ENCODE measurements around the gene SLC19A1. TPM values are rescaled to one million over a fixed set of nuclear protein-coding genes. Genes with fewer than 3 reads are reported as not detected.

Gene SLC19A1
- total RNA-seq, 1 experiment from 2014 or later, result 21.4 TPM

DNA sequence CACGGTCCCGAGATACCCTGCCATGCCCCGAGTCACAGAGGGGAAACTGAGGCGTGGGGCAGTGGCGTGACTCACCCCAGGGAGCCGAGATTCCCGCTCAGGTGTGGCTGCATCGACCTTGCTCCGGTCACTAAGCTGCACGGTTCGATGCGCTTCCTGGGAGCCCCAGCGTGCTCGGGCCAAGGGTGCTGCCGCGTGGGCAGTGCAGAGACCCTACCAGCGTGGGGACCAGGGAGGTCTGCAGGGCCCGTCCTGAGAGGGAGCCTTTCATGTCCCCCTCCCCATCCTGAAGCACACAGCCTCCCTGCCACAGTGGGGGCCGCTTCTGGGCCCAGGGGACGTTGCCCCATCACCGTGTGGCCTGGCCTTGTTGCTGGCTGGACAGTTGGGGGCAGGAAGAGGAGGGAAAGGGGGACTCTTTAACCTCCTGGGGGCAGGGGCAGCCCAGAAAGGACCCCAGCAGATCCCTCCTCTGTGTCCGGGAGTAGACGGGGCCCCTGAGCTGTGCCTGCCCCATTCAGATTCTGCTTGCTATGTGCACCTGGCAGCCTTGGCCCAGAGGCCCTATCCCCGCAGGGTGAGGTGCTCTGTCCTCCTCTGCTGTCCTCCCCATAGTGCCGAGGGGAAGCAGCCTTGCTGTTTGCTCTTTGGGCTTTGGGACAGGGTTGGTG lies 84.9 kb downstream of the SLC19A1 start:
- no peak for DNase-seq
- H3K27me3 Mint-ChIP-seq (ENCODE audit: unreplicated experiment), result no peaks in the 10 kb centered on the region
- BruUV-seq (replicated peaks), result no TSS peak
- CTCF ChIA-PET, result no interaction called here
- TF ChIP-seq, protein P1, sequence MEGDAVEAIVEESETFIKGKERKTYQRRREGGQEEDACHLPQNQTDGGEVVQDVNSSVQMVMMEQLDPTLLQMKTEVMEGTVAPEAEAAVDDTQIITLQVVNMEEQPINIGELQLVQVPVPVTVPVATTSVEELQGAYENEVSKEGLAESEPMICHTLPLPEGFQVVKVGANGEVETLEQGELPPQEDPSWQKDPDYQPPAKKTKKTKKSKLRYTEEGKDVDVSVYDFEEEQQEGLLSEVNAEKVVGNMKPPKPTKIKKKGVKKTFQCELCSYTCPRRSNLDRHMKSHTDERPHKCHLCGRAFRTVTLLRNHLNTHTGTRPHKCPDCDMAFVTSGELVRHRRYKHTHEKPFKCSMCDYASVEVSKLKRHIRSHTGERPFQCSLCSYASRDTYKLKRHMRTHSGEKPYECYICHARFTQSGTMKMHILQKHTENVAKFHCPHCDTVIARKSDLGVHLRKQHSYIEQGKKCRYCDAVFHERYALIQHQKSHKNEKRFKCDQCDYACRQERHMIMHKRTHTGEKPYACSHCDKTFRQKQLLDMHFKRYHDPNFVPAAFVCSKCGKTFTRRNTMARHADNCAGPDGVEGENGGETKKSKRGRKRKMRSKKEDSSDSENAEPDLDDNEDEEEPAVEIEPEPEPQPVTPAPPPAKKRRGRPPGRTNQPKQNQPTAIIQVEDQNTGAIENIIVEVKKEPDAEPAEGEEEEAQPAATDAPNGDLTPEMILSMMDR (IDR thresholded peaks at IDR 0.05; ENCODE audit: unreplicated experiment), result no peak
- intact Hi-C loops (cut with micrococcal nuclease; ENCODE audit: unreplicated experiment), result no loop called here
- no peak overlapping the region for H3K27ac Mint-ChIP-seq (ENCODE audit: unreplicated experiment)
- no peaks in the 10 kb centered on the region for H3K4me1 Mint-ChIP-seq (ENCODE audit: low read depth, unreplicated experiment)
- no peaks in the 10 kb centered on the region for H3K36me3 Mint-ChIP-seq (ENCODE audit: insufficient read depth, unreplicated experiment)
- no peaks in the 10 kb centered on the region for H3K9me3 Mint-ChIP-seq (ENCODE audit: low read depth, unreplicated experiment)
- H3K4me3 Mint-ChIP-seq (ENCODE audit: low read depth, unreplicated experiment), result no peak overlapping the region

DNA sequence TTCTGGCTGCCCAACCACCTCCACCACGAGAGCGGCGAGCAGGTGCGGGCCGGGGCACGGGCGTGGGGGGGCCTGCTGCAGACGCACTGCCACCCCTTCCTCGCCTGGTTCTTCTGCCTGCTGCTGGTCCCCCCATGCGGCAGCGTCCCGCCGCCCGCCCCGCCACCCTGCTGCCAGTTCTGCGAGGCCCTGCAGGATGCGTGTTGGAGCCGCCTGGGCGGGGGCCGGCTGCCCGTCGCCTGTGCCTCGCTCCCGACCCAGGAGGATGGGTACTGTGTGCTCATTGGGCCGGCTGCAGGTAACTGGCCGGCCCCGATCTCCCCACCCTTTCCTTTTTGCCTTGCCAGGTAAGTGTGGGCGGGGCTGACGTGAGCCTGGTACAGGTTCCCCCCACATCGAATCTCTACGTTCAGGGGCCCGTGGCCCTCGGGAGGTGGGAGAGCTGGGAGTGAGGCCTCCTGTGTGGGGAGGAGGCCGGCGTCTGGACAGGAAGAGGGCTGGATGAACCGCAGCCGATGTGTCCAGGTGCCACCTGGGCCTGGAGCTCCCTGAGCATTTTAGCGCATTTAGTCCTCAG lies 85.6 kb downstream of the SLC19A1 start:
- Mint-ChIP-seq H3K36me3 (ENCODE audit: insufficient read depth, unreplicated experiment) (no peaks in the 10 kb centered on the region), H3K4me1 (ENCODE audit: low read depth, unreplicated experiment) (no peaks in the 10 kb centered on the region), H3K9me3 (ENCODE audit: low read depth, unreplicated experiment) (no peaks in the 10 kb centered on the region), H3K27ac (ENCODE audit: unreplicated experiment) (no peak overlapping the region), H3K4me3 (ENCODE audit: low read depth, unreplicated experiment) (no peak overlapping the region), H3K27me3 (ENCODE audit: unreplicated experiment) (no peaks in the 10 kb centered on the region)
- intact Hi-C loops (cut with micrococcal nuclease; ENCODE audit: unreplicated experiment), result no loop called here
- CTCF ChIA-PET, result no interaction called here
- DNase-seq, result no peak
- TF ChIP-seq, protein P1 (IDR thresholded peaks at IDR 0.05; ENCODE audit: unreplicated experiment), result no peak
- BruUV-seq (replicated peaks), result no TSS peak

DNA sequence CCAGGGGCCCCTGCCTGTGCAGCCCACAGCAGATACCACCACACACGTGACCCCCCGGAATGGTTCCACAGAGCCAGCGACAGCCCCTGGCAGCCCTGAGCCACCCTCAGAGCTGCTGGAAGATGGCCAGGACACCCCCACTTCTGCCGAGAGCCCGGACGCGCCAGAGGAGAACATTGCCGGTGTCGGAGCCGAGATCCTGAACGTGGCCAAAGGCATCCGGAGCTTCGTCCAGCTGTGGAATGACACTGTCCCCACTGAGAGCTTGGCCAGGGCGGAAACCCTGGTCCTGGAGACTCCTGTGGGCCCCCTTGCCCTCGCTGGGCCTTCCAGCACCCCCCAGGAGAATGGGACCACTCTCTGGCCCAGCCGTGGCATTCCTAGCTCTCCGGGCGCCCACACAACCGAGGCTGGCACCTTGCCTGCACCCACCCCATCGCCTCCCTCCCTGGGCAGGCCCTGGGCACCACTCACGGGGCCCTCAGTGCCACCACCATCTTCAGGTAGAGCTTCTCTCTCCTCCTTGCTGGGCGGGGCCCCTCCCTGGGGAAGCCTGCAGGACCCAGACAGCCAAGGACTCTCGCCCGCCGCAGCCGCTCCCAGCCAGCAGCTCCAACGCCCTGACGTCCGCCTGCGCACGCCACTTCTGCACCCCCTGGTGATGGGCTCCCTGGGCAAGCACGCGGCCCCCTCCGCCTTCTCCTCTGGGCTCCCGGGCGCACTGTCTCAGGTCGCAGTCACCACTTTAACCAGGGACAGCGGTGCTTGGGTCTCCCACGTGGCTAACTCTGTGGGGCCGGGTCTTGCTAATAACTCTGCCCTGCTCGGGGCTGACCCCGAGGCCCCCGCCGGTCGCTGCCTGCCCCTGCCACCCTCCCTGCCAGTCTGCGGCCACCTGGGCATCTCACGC lies 86.3 kb downstream of the SLC19A1 start:
- intact Hi-C loops (cut with micrococcal nuclease; ENCODE audit: unreplicated experiment), result no loop called here
- no peak for DNase-seq
- Mint-ChIP-seq H3K9me3 (ENCODE audit: low read depth, unreplicated experiment) (no peaks in the 10 kb centered on the region), H3K27ac (ENCODE audit: unreplicated experiment) (no peak overlapping the region), H3K4me1 (ENCODE audit: low read depth, unreplicated experiment) (no peaks in the 10 kb centered on the region), H3K27me3 (ENCODE audit: unreplicated experiment) (no peaks in the 10 kb centered on the region), H3K4me3 (ENCODE audit: low read depth, unreplicated experiment) (no peak overlapping the region), H3K36me3 (ENCODE audit: insufficient read depth, unreplicated experiment) (no peaks in the 10 kb centered on the region)
- BruUV-seq (replicated peaks), result no TSS peak
- CTCF ChIA-PET, result no interaction called here
- TF ChIP-seq, protein P1 (IDR thresholded peaks at IDR 0.05; ENCODE audit: unreplicated experiment), result no peak

DNA sequence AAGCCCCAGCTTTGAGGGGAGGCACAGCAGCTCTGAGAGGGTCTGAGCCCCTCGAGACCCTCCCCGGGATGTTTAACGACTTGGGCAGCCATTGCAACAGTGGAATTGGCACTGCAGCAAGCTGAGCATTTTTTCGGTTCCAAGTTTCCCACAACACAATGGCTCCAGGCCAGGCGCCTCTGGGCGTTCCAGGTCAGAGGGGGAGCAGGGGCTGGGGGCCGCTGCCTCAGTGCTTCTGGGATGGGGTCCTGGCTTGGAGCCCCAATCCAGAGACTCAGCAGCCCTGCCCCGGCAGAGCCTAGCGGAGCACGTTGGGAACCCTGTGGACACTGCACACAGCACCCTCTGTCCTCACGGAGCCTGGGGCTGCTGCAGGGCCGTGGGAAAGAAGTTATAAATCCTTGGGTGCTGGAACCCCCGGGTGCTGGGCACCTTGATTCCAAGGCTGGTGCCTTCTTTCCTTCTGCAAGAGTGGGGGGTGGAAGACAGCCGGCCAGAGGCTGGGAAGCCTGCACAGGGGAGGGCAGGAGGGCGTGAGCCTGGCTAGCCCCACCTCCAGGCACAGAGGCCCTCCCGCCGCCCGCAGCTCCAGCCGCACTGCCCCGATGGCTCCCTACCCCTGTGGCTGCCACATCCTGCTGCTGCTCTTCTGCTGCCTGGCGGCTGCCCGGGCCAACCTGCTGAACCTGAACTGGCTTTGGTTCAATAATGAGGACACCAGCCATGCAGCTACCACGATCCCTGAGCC lies 87.1 kb downstream of the SLC19A1 start:
- CTCF ChIA-PET, result no interaction called here
- H3K27ac Mint-ChIP-seq (ENCODE audit: unreplicated experiment), result no peak overlapping the region
- TF ChIP-seq, protein P1 (IDR thresholded peaks at IDR 0.05; ENCODE audit: unreplicated experiment), result no peak
- BruUV-seq (replicated peaks), result no TSS peak
- DNase-seq, result no peak
- H3K27me3 Mint-ChIP-seq (ENCODE audit: unreplicated experiment), result no peaks in the 10 kb centered on the region
- H3K4me1 Mint-ChIP-seq (ENCODE audit: low read depth, unreplicated experiment), result no peaks in the 10 kb centered on the region
- H3K9me3 Mint-ChIP-seq (ENCODE audit: low read depth, unreplicated experiment), result no peaks in the 10 kb centered on the region
- intact Hi-C loops (cut with micrococcal nuclease; ENCODE audit: unreplicated experiment), result no loop called here
- H3K4me3 Mint-ChIP-seq (ENCODE audit: low read depth, unreplicated experiment), result no peak overlapping the region
- H3K36me3 Mint-ChIP-seq (ENCODE audit: insufficient read depth, unreplicated experiment), result no peaks in the 10 kb centered on the region

All from Calu3 (cell line).